Smooth muscle cell (in vitro differentiated cells): ENCODE measurements around the gene CCDC136. TPM values are rescaled to one million over a fixed set of nuclear protein-coding genes. Genes with fewer than 3 reads are reported as not detected.

ENCODE experiments used
- DNase-seq: peaks from one replicate; lab custom pipeline; 2025; ENCODE audit not compliant: unreplicated experiment; lab: John Stamatoyannopoulos, UW
- H2AFZ ChIP-seq: fragments of 200-600 bp; sonication (generic); 2 replicates; pipeline ENCODE4 v1.6.0; 2016; ENCODE audit warnings: antibody characterized with exemption, low read depth, mild to moderate bottlenecking
- H3F3A ChIP-seq: fragments of 200-600 bp; sonication (generic); 2 replicates; pipeline ENCODE4 v1.6.0; 2017; ENCODE audit warnings: antibody characterized with exemption, low read depth
- H3K27ac ChIP-seq: fragments of 200-600 bp; sonication (generic); 2 replicates; pipeline ENCODE4 v1.5.1; 2016; ENCODE audit warnings: low read depth, mild to moderate bottlenecking
- H3K27me3 ChIP-seq: fragments of 200-600 bp; sonication (generic); 2 replicates; pipeline ENCODE4 v1.6.1; 2016; ENCODE audit warnings: low read depth, mild to moderate bottlenecking
- H3K36me3 ChIP-seq: fragments of 200-600 bp; sonication (generic); 2 replicates; pipeline ENCODE4 v1.5.1; 2016; ENCODE audit warnings: low read depth
- H3K4me1 ChIP-seq: fragments of 200-600 bp; sonication (generic); 2 replicates; pipeline ENCODE4 v1.5.1; 2016; ENCODE audit warnings: low read depth
- H3K4me2 ChIP-seq: fragments of 200-600 bp; sonication (generic); 2 replicates; pipeline ENCODE4 v1.6.0; 2016; ENCODE audit warnings: mild to moderate bottlenecking
- H3K4me3 ChIP-seq: fragments of 200-600 bp; sonication (generic); 2 replicates; pipeline ENCODE4 v1.5.1; 2016; ENCODE audit warnings: mild to moderate bottlenecking
- H3K79me2 ChIP-seq: fragments of 200-600 bp; sonication (generic); 2 replicates; pipeline ENCODE4 v1.6.0; 2016; ENCODE audit warnings: low read depth, mild to moderate bottlenecking
- H3K9ac ChIP-seq: fragments of 200-600 bp; sonication (generic); 2 replicates; pipeline ENCODE4 v1.6.0; 2016; ENCODE audit warnings: low read depth
- H3K9me3 ChIP-seq: fragments of 200-600 bp; sonication (generic); replicated peaks from 2 replicates; pipeline ENCODE4 v1.5.1; 2016; ENCODE audit warnings: low read depth
- H4K20me1 ChIP-seq: fragments of 200-600 bp; sonication (generic); 2 replicates; pipeline ENCODE4 v1.6.0; 2016; ENCODE audit warnings: low read depth
- CTCF ChIP-seq: fragments of 200-600 bp; sonication (generic); IDR thresholded peaks from 2 replicates; pipeline ENCODE4 v1.5.1; 2017; ENCODE audit warnings: borderline replicate concordance, mild to moderate bottlenecking, antibody characterized with exemption; ENCODE audit not compliant: insufficient read depth, poor library complexity, severe bottlenecking
- WGBS: methylation state at CpG from one replicate; pipeline ENCODE4 v1.1.7; 2016; ENCODE audit warnings: low lambda C conversion rate; 5-methylcytosine and 5-hydroxymethylcytosine counted together
- polyA plus RNA-seq: library from polyadenylated mRNA; unstranded; fragments of >200 nt; fragmentation: Nextera tagmentation; extraction: Ambion mirVana; gene quantifications from 2 replicates; pipeline ENCODE4 v1.2.1, GENCODE V29; 2016
- total RNA-seq: library from RNA; depleted of rRNA; stranded (reverse); fragments of >200 nt; gene quantifications from 2 replicates; pipeline ENCODE4 v1.2.3, GENCODE V29; 2014

Gene CCDC136
- total and polyA plus RNA-seq, 2 experiments from 2014 or later: 2.7 to 3.1 TPM

GRCh38 chr7:128793181-128793547 is 1.4 kb downstream of the CCDC136 start:
- H3K9me3 ChIP-seq: no peaks in the 10 kb centered on the region
- H3K36me3 ChIP-seq: no peaks in the 10 kb centered on the region
- no peaks in the 10 kb centered on the region for H3F3A ChIP-seq
- H3K27ac ChIP-seq: no peak overlapping the region
- no peak overlapping the region for H3K4me2 ChIP-seq
- no peaks in the 10 kb centered on the region for H4K20me1 ChIP-seq
- H2AFZ ChIP-seq: no peak overlapping the region
- no peak overlapping the region for H3K4me3 ChIP-seq
- no peak for DNase-seq
- 98% methylated on average over 5 of the region's 5 CpGs for WGBS
- H3K79me2 ChIP-seq: no peaks in the 10 kb centered on the region
- no peak for TF ChIP-seq CTCF
- no peaks in the 10 kb centered on the region for H3K27me3 ChIP-seq
- peaks cover 21% of the 10 kb centered on the region for H3K4me1 ChIP-seq
- no peak overlapping the region for H3K9ac ChIP-seq

GRCh38 chr7:128794020-128794419 is 2.3 kb downstream of the CCDC136 start:
- no peaks in the 10 kb centered on the region for H3K27me3 ChIP-seq
- DNase-seq: no peak
- no peaks in the 10 kb centered on the region for H3K79me2 ChIP-seq
- no peak overlapping the region for H3K4me3 ChIP-seq
- H2AFZ ChIP-seq: no peak overlapping the region
- no peak overlapping the region for H3K4me2 ChIP-seq
- TF ChIP-seq CTCF: no peak
- H4K20me1 ChIP-seq: no peaks in the 10 kb centered on the region
- H3K4me1 ChIP-seq: peaks cover 21% of the 10 kb centered on the region
- no peak overlapping the region for H3K27ac ChIP-seq
- no peak overlapping the region for H3K9ac ChIP-seq
- H3K9me3 ChIP-seq: no peaks in the 10 kb centered on the region
- 92% methylated on average over 3 of the region's 3 CpGs for WGBS
- no peaks in the 10 kb centered on the region for H3K36me3 ChIP-seq
- H3F3A ChIP-seq: no peaks in the 10 kb centered on the region

- Histone ChIP-seq H3K9me3 (no peaks in the 10 kb centered on the region), H3K79me2 (no peaks in the 10 kb centered on the region), H3K4me2 (no peak overlapping the region), H3F3A (no peaks in the 10 kb centered on the region), H3K27ac (no peak overlapping the region), H4K20me1 (no peaks in the 10 kb centered on the region), H2AFZ (no peak overlapping the region), H3K27me3 (no peaks in the 10 kb centered on the region), H3K36me3 (no peaks in the 10 kb centered on the region), H3K4me3 (no peak overlapping the region), H3K4me1 (peaks cover 21% of the 10 kb centered on the region), H3K9ac (no peak overlapping the region)
- WGBS: 98% methylated on average over 8 of the region's 8 CpGs
- no peak for TF ChIP-seq CTCF
- DNase-seq: no peak
Measured at GRCh38 chr7:128794436-128794835, 2.7 kb downstream of the CCDC136 start.

- DNase-seq: no peak
- Histone ChIP-seq H3K27ac (no peak overlapping the region), H3K79me2 (no peaks in the 10 kb centered on the region), H3K9ac (no peak overlapping the region), H3F3A (no peaks in the 10 kb centered on the region), H3K4me3 (no peak overlapping the region), H4K20me1 (no peaks in the 10 kb centered on the region), H3K9me3 (no peaks in the 10 kb centered on the region), H3K4me2 (no peak overlapping the region), H2AFZ (no peak overlapping the region), H3K36me3 (no peaks in the 10 kb centered on the region), H3K27me3 (no peaks in the 10 kb centered on the region), H3K4me1 (peaks cover 21% of the 10 kb centered on the region)
- no peak for TF ChIP-seq CTCF
- 89% methylated on average over 4 of the region's 4 CpGs for WGBS
Measured at GRCh38 chr7:128795129-128795528, 3.4 kb downstream of the CCDC136 start.
